ENCODE data around the gene EXOSC9.

The EXOSC9 gene

GRCh38 chr4:121788896-121789295, 12.2 kb upstream of the EXOSC9 start:
- DNase-seq (ENCODE audit: low read depth) = no peak
- no peak for TF ChIP-seq CTCF (IDR thresholded peaks at IDR 0.05; ENCODE audit: control insufficient read depth, extremely low read depth, insufficient read depth)
- no peak overlapping the region for H3K4me3 ChIP-seq (ENCODE audit: low read depth, low read length)

GRCh38 chr4:121789455-121789854, 11.7 kb upstream of the EXOSC9 start:
- H3K4me3 ChIP-seq (ENCODE audit: low read depth, low read length) = no peak overlapping the region
- TF ChIP-seq CTCF (IDR thresholded peaks at IDR 0.05; ENCODE audit: control insufficient read depth, extremely low read depth, insufficient read depth) = no peak
- no peak for DNase-seq (ENCODE audit: low read depth)

GRCh38 chr4:121789960-121790829, 10.9 kb upstream of the EXOSC9 start:
- TF ChIP-seq CTCF (IDR thresholded peaks at IDR 0.05; ENCODE audit: control insufficient read depth, extremely low read depth, insufficient read depth) = no peak
- no peak overlapping the region for H3K4me3 ChIP-seq (ENCODE audit: low read depth, low read length)
- DNase-seq (ENCODE audit: low read depth) = no peak

- no peak overlapping the region for H3K4me3 ChIP-seq (ENCODE audit: low read depth, low read length)
- no peak for TF ChIP-seq CTCF (IDR thresholded peaks at IDR 0.05; ENCODE audit: control insufficient read depth, extremely low read depth, insufficient read depth)
- DNase-seq (ENCODE audit: low read depth) = no peak
Measured at GRCh38 chr4:121790976-121791375, 10.1 kb upstream of the EXOSC9 start.

- no peak overlapping the region for H3K4me3 ChIP-seq (ENCODE audit: low read depth, low read length)
- TF ChIP-seq CTCF (IDR thresholded peaks at IDR 0.05; ENCODE audit: control insufficient read depth, extremely low read depth, insufficient read depth) = no peak
- no peak for DNase-seq (ENCODE audit: low read depth)
Measured at GRCh38 chr4:121791481-121791880, 9.6 kb upstream of the EXOSC9 start.

GRCh38 chr4:121792966-121793365, 8.2 kb upstream of the EXOSC9 start:
- H3K4me3 ChIP-seq (ENCODE audit: low read depth, low read length) = no peak overlapping the region
- TF ChIP-seq CTCF (IDR thresholded peaks at IDR 0.05; ENCODE audit: control insufficient read depth, extremely low read depth, insufficient read depth) = no peak
- DNase-seq (ENCODE audit: low read depth) = no peak

Measured in LNCaP clone FGC (cell line).